Gastroesophageal sphincter (tissue), 3 donors: ENCODE data around the gene RNASEH2C.

Experiments
- POLR2A ChIP-seq, 2 donors: fragments of 450-650 bp; IDR thresholded peaks; one replicate each; pipeline ENCODE4 v1.6.1; 2017; ENCODE audit warnings: antibody characterized with exemption in 2 of 2, mild to moderate bottlenecking in 2 of 2, moderate library complexity in 1 of 2
- POLR2AphosphoS5 ChIP-seq: sonication (generic); formaldehyde crosslinking; IDR thresholded peaks from one replicate; pipeline ENCODE4 v1.6.1; 2017; ENCODE audit warnings: antibody characterized with exemption
- TF ChIP-seq, protein P1 (sequence below), 4 experiments: fragments of 200-600 bp in 2 of 4; fragments of 450-650 bp in 2 of 4; sonication (generic) in 1 of 4; IDR thresholded peaks; one replicate each; pipeline ENCODE4 v1.5.1; 2017 to 2019; ENCODE audit warnings: antibody characterized with exemption in 4 of 4, mild to moderate bottlenecking in 2 of 4, moderate library complexity in 2 of 4

- TF ChIP-seq, protein P1, sequence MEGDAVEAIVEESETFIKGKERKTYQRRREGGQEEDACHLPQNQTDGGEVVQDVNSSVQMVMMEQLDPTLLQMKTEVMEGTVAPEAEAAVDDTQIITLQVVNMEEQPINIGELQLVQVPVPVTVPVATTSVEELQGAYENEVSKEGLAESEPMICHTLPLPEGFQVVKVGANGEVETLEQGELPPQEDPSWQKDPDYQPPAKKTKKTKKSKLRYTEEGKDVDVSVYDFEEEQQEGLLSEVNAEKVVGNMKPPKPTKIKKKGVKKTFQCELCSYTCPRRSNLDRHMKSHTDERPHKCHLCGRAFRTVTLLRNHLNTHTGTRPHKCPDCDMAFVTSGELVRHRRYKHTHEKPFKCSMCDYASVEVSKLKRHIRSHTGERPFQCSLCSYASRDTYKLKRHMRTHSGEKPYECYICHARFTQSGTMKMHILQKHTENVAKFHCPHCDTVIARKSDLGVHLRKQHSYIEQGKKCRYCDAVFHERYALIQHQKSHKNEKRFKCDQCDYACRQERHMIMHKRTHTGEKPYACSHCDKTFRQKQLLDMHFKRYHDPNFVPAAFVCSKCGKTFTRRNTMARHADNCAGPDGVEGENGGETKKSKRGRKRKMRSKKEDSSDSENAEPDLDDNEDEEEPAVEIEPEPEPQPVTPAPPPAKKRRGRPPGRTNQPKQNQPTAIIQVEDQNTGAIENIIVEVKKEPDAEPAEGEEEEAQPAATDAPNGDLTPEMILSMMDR (IDR thresholded peaks at IDR 0.05) = no peak
- no peak for TF ChIP-seq POLR2A (IDR thresholded peaks at IDR 0.05)
- TF ChIP-seq POLR2AphosphoS5 = no peak
These were observed 7.3 kb upstream of the RNASEH2C start for GRCh38 chr11:65727865-65728264.
